IPS DF 4.7 (cell line): ENCODE data around the gene TBRG4.

Experiments used
- DNase-seq: peaks from one replicate; pipeline ENCODE4 v3.0.0-alpha.2; 2013; ENCODE audit warnings: low spot score; ENCODE audit errors: extremely low read depth

The TBRG4 gene

GRCh38 chr7:45145881-45146280 is 34.4 kb upstream of the TBRG4 start:
- no peak for DNase-seq

GRCh38 chr7:45143616-45144015 is 32.1 kb upstream of the TBRG4 start:
- DNase-seq, result no peak

GRCh38 chr7:45140827-45141226 is 29.3 kb upstream of the TBRG4 start:
- no peak for DNase-seq

GRCh38 chr7:45138433-45139267 is 27.2 kb upstream of the TBRG4 start:
- DNase-seq, result no peak

- DNase-seq, result peak; percentile 56
Measured at GRCh38 chr7:45136106-45137060, 24.9 kb upstream of the TBRG4 start.

- DNase-seq, result no peak
Measured at GRCh38 chr7:45133877-45134276, 22.4 kb upstream of the TBRG4 start.

- no peak for DNase-seq
Measured at GRCh38 chr7:45133352-45133751, 21.9 kb upstream of the TBRG4 start.

- no peak for DNase-seq
Measured at GRCh38 chr7:45132708-45133320, 21.3 kb upstream of the TBRG4 start.

- no peak for DNase-seq
Measured at GRCh38 chr7:45131891-45132290, 20.4 kb upstream of the TBRG4 start.

GRCh38 chr7:45130910-45131309 is 19.4 kb upstream of the TBRG4 start:
- no peak for DNase-seq

GRCh38 chr7:45129906-45130305 is 18.4 kb upstream of the TBRG4 start:
- DNase-seq, result no peak

GRCh38 chr7:45129181-45129800 is 17.8 kb upstream of the TBRG4 start:
- DNase-seq, result no peak

- DNase-seq, result no peak
Measured at GRCh38 chr7:45126920-45127319, 15.4 kb upstream of the TBRG4 start.

- no peak for DNase-seq
Measured at GRCh38 chr7:45126201-45126600, 14.7 kb upstream of the TBRG4 start.

GRCh38 chr7:45125193-45125904 is 13.9 kb upstream of the TBRG4 start:
- DNase-seq, result no peak

- no peak for DNase-seq
Measured at GRCh38 chr7:45123913-45124710, 12.6 kb upstream of the TBRG4 start.

- no peak for DNase-seq
Measured at GRCh38 chr7:45122975-45123860, 11.7 kb upstream of the TBRG4 start.

- no peak for DNase-seq
Measured at GRCh38 chr7:45119550-45119949, 8.1 kb upstream of the TBRG4 start.

GRCh38 chr7:45118889-45119331 is 7.4 kb upstream of the TBRG4 start:
- no peak for DNase-seq
